GM19035 (cell line): Measurements from ENCODE around the gene GYS1.
A peak's percentile ranks its signal among the peaks of the same experiment; 100 is the strongest.
"Not testable (repeated sequence)": the region's sequence is repeated elsewhere in the genome, so short reads cannot be mapped to it uniquely, and the experiment has no call there.

Source experiments
- ATAC-seq: cut with Tn5 transposase; IDR thresholded peaks from one replicate; pipeline ENCODE4 v1.9.1; 2021; ENCODE audit not compliant: unreplicated experiment

Gene GYS1

DNA sequence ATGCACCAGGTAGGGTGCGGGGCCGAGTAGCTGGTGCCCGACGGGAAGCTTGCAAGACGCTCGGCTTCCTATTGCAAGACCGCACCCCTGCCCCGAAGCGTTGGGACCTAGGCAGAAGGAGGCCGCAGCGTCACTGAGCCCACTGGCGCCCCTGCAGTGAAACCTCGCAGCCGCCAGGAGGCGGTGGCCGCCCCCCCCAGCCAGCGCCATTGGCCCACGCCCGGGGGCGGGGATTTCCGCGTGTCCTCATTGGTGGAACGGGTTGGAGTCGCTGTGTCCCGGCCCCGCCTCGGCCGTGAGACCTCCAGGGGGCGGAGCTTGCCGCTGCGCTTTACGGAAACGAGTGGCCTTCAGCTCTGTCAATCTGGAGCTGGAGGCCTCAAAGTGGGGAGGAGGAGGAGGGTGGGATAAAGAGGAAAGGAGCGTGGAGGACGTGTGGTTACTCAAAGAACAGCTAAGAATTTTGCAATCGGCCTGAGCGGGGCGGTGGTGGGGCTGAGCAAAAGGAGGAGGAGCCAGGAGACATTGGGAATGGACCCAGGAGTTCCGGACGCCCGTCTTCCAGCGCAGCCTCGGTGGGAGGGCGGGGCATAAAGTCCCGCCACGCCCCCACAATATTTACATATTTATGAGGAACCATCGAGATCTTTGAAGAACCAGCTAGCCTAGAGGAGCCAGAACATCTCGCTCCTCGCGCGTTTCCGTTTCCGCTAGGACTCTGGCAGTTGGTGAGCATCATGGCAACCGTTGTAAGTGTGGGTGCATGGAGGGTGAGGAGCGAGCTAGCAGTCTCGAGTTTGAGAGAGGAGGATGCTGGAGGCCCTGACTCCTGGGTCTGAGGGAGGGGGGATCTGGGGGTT lies at the start of gene GYS1, which contains the start of gene RUVBL2:
GYS1 (minus strand) TSS at position 135 of the 860 bp plus-strand sequence. CDS start 197 bp downstream, outside the sequence.
RUVBL2 (plus strand) TSS at position 713 of the 860 bp plus-strand sequence; CDS start at position 738, 25 bp downstream.
- peak; percentile 82 for ATAC-seq

DNA sequence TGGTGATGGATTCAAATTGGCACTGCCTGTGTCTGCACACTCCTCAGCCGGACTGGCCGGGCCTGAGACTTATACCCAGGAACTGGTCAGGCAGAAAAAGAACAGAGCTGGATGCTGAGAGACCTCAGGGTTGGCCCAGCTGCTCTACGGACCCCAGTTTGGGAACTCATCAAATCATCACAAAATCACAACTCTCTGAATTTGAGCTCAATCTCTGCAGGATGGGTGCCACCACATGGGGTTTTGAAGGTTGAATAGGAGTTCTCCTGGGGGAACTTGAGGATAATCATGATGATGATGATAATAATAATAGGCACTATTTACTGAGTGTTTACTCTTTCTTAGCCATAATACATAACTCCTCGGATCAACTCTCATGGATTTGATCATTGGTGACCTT lies 49.6 kb upstream of the GYS1 start:
- ATAC-seq = not testable (repeated sequence)

DNA sequence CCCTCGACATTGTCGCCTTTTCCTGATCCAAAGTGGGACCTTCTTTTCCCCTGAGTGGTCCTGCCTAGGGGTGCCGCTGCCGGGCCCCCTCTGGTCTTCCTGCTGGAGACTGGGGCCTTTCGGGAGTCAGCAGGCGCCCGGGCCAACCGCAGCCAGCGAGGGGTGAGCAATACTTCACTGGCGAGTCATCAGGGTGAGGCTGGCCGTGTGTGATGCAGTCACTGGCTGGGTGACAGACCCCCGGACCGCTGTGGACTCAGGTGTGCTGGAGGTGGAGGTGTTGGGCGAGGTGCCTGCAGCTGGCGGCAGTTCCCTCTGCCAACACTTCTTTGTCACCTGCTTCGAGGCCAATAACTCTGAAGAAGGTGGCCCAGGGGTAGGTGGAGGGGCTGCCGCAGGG lies 49.1 kb upstream of the GYS1 start:
- no peak for ATAC-seq

GRCh38 chr19:49039736-49040135 lies 46.6 kb upstream of the GYS1 start:
- not testable (repeated sequence) for ATAC-seq

GRCh38 chr19:49038557-49039276 lies 45.6 kb upstream of the GYS1 start:
- ATAC-seq = not testable (repeated sequence)

GRCh38 chr19:49038111-49038510 lies 45.0 kb upstream of the GYS1 start:
- ATAC-seq = not testable (repeated sequence)

- not testable (repeated sequence) for ATAC-seq
These were observed 43.7 kb upstream of the GYS1 start, which contains the start of gene CGB1 for GRCh38 chr19:49036815-49037214. CGB1 (minus strand) TSS chr19:49036895; CDS start chr19:49036711, 184 bp downstream.

- ATAC-seq = not testable (repeated sequence)
These were observed 38.7 kb upstream of the GYS1 start, which contains the start of gene CGB2 for GRCh38 chr19:49031642-49032301. CGB2 (plus strand) TSS chr19:49031890; CDS start chr19:49032096, 206 bp downstream.

- ATAC-seq = not testable (repeated sequence)
These were observed 37.2 kb upstream of the GYS1 start for GRCh38 chr19:49030323-49030722.

DNA sequence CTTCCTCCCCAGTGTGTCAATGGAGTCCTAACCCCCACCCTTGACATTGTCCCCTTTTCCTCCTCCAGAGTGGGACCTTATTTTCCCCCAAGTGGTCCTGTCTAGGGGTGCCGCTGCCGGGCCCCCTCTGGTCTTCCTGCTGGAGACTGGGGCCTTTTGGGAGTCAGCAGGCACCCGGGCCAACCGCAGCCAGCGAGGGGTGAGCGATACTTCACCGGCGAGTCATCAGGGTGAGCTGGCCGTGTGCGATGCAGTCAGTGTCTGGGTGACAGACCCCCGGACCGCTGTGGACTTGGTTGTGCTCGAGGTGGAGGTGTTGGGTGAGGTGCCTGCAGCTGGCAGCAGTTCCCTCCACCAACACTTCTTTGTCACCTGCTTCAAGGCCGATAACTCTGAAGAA lies 36.6 kb upstream of the GYS1 start:
- not testable (repeated sequence) for ATAC-seq

DNA sequence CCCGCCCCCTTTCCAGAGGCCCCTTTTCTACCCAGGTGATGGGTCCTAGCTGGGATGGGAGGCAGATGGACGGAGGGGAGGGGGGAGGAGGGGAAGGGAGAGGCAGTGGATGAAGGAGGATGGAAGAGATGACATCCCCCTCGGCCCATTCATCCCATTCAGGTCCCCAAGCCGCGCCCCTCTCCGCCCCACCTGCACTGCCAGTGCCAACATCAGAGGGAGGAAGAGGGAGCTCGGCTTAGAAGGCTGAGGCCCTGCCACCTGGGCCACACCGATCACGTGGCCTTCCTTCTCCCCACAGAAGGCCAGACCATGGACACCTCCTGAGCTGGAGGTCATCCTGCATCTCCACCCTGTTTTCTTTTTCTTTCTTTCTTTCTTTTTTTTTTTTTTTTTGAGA lies 35.6 kb upstream of the GYS1 start:
- ATAC-seq = not testable (repeated sequence)

- ATAC-seq = not testable (repeated sequence)
These were observed 32.5 kb upstream of the GYS1 start for GRCh38 chr19:49025599-49025998.

DNA sequence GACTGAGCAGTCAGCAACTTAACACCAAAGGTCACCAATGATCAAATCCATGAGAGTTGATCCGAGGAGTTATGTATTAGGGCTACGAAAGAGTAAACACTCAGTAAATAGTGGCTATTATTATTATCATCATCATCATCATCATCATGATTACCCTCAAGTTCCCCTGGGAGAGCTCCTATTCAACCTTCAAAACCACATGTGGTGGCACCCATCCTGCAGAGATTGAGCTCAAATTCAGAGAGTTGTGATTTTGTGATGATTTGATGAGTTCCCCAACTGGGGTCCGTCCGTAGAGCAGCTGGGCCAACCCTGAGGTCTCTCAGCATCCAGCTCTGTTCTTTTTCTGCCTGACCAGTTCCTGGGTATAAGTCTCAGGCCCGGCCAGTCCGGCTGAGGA lies 32.0 kb upstream of the GYS1 start:
- ATAC-seq = not testable (repeated sequence)

GRCh38 chr19:49024233-49024632 lies 31.1 kb upstream of the GYS1 start, which contains the start of gene CGB3:
CGB3 (minus strand) TSS chr19:49024333; CDS start chr19:49023971, 362 bp downstream.
- not testable (repeated sequence) for ATAC-seq

DNA sequence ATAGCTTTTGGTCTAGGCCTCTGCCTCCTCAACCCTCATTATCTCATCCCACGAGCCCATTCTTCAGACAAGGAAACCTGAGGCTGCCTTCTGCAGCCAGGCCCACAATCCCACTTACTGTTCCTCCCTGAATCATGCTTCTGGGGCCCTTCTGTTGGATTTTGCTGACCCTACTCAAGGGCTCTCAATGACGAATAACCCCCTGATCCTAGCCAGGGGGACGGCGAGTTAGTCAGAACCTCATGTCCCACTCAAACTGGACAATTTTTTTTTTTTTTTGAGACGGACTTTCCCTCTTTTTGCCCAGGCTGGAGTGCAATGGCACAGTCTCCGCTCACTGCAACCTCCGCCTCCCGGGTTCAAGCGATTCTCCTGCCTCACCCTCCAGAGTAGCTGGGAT lies 29.0 kb upstream of the GYS1 start:
- no peak for ATAC-seq

DNA sequence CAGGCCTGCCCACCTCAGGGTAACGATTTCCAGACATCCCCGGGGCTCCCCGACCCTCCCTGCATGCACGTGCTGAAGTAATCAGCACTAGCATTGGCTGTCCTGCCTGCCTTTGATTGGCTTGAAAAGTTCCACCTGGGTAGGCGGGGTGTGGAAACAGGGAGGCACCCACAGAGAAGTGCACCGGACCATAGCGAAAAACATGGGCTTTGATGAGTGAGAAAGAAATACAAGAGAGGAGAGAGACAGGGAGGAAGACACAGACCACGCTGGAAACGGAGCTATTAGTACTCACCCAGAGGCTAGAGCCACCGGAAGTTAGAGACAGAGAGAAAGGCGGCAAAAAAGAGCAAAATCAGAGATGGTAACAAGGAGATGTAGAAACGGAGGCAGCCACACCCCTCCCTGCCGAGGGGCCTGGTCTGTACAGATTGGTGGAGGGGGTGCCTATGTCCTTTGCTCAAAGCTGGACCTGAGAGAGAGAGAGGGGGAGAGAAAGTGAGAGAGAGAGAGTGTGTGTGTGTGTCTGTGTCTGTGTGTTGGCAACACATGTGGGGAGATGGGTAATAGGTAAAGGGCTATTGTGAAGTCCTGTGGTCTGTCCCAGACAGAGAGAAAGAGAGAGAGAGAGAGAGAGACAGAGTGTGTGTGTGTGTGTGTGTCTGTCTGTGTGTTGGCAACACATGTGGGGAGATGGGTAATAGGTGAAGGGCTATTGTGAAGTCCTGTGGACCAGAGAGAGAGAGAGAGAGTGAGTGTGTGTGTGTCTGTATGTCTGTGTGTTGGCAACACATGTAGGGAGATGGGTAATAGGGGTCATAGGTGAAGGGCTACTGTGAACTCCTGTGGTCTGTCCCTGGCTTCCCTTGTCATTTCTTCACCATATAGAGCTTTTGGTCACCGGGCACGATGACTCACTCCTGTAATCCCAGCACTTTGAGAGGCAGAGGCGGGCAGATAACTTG lies 28.1 kb upstream of the GYS1 start:
- no peak for ATAC-seq

- no peak for ATAC-seq
These were observed 27.2 kb upstream of the GYS1 start for GRCh38 chr19:49020342-49020741.

DNA sequence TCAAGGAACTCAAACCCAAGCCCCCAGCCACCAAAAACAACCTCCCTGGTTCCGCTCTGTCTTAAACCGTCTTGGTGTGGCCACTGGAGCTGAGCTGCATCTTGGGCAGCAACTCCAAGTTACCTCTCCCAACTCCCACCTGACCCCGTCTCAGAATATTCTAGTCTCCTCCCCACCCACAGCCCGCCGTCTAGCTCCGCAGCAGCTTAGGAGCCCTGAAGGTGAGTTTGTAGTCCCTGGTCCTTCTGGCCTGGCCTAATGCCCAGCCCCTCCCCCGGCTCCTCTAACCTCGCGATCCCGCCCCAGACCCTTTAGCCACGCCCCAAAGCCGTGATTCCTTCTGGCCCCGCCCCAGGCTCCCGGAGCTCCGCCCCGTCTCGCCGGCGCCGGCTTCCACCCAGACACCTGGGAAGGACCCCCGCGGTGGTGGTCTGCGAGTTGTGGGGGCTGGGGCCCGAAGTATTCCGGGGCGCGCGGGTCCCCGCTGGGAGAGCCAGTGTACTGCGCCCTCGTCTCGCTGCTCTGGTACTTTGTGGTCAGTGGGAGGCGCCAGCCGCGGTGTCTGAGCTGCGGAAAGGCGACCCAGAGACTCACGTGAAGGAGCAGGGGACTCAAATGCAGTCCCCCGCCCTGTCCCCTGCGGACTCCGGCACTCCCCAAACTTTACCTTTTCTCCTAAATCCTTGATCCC lies 26.3 kb upstream of the GYS1 start:
- ATAC-seq = peak; percentile 49
